Measurements from ENCODE around the gene NFIB.

The NFIB gene

DNA sequence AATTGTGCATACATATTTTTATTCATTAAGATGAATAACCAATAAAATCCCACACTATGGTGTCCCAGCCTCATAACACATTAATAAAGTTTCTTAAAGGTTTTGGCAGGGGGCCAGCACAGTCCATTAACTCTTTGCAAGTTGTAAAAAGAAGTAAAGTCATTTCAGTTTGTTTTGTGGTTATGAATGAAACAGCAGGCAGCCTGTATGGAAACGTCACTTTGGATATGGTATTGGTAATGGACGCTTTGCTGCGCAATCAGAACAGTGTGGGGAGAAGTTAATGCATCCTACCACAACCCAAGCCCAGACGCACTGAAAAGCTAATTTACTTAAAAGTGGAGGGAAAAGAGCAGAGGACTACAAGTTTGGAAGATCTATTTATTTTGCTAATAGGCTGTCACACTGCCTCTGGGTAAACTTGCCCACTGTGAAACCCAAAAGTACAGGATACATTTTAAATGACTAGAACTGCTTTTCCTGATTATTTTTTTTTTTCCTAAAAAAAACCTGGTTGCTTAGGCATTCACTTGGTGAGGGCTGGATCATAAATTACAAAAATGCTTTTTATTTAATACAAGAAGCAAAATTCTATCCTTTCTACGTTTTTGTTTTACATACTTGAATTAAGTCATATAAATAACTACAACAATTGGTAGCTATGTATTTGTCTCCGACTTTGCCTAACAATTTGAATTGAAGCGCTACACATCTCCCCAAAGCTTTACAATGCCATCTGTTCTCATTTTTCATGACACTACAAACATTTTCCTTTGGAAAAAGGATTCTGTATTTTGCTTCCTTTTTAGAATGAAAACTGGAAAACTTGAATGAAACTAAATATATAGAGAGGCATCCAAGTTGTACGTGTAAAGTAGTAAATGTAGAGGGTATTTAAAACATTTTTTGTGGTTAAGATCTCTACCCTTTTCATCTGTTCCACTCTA lies 104.3 kb downstream of the NFIB start:
- no peak for DNase-seq

GRCh38 chr9:14207352-14207995 lies 106.5 kb downstream of the NFIB start:
- no peak for DNase-seq

- no peak for DNase-seq
Measured at GRCh38 chr9:14205463-14205862, 108.5 kb downstream of the NFIB start.

GRCh38 chr9:14203356-14204056 lies 110.4 kb downstream of the NFIB start:
- no peak for DNase-seq

DNA sequence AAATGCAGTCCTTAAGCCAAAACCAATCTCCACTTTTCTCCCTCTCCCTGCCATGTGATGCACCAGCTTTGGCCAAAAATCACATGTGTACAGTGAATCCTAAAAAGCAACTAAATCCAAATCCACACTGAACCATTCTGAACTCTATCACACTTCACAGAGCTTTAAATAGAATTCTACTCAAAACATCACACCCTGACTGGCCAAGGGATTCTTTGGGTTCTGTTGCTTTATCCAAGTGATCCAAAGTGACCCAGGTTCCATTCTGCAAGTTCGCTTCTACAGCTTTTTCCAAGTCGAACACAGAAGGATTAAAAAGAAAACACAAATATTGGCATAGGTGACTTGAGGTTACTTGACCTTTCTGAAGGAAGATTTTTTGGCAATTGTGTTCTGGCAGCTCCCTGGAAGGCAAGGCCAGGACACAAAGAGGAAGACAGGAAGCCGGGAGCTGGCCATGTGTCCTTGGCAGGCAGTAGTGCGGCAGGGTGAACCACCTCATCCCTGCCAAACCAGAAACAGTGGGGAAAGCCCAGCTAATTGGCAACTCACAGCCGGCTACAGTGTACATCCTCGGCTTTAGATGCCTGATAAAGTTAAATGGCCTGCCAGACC lies 115.0 kb downstream of the NFIB start:
- DNase-seq, result no peak

GRCh38 chr9:14198047-14198840 lies 115.7 kb downstream of the NFIB start:
- DNase-seq, result no peak

GRCh38 chr9:14197325-14197858 lies 116.5 kb downstream of the NFIB start:
- DNase-seq, result no peak

DNA sequence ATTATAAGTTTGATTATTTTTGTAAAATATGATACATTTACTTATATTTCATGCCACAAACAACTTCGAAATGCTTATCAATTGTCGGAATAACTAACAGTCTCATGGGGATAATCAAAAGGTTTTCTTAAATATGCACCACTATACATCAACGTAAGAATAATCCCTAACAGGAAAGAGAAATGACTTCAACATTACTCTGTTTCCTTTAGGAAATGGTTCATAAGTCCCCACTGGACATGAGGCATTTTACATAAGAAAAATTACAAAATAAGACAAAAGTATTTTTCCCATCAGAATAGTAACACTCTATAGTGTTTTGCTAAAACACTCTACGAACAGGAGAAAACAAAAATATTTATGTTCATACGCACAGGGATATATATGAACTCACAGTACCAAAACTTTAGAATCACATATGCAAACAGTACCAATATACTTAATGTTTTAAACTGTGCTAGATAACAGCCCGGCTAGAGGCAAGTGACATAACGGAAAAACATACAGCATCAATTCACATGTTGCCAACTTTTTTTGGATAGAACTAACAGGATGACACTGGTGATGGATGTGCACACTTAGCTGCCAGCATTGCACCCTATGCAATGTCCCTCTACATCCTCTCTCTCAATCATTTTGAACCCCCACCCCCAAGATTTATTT lies 120.5 kb downstream of the NFIB start:
- no peak for DNase-seq

- no peak for DNase-seq
Measured at GRCh38 chr9:14192556-14192955, 121.4 kb downstream of the NFIB start.

DNA sequence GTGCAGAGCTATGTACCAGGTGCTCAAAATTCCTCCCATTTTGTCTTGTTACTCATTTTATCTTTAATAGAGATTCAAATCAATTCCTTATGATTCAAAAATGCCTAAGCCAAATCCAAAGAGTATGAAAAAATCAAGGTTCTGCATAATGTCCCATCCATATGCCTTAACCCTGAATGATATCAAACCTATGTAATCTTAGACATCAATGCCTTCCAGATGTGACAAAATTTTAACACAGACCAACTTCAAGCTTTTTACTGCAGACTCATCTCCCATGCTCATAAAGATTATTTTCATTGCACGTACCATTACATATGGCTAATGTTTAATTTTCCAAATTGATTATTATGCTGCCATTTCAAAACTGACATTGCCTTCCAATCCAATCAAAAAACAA lies 122.4 kb downstream of the NFIB start:
- DNase-seq, result no peak

DNA sequence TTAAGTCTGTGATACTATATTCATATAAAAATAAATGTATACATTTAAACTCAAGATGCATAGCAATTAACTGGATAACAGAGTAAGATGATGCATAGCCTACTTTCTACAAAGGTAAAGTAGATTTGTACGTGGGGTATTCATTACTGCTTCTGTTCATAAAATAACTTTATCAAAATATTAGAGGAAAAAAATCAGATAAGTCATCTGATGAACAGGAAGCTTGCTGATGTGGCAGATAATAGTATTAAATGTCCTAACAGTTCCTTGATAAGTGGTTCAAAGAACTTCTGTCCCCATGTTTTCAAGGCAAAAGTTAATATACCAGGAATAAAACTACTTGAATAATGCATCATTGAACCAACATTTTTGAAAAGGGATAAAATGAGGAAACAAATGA lies 123.7 kb downstream of the NFIB start:
- DNase-seq, result no peak

- DNase-seq, result no peak
Measured at GRCh38 chr9:14189578-14189977, 124.4 kb downstream of the NFIB start.

GRCh38 chr9:14189146-14189545 lies 124.8 kb downstream of the NFIB start:
- no peak for DNase-seq

DNA sequence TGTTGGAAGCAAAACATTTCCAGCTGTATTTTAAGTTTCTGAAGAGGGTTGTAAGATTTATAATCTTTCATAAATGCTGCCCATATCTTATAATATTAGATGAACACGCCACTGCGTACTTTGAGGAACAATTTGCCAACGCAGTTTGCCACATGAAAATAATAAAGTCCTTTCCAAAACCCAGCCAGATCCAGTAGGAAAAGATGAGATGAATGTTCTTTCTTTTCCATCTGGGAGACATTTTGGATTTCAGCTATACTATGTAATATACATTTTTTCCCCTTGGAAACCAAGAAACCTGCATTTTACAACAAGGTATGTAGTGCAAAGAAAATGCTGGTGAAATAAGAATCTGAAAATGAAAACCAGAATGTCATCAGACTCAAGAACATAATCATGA lies 125.4 kb downstream of the NFIB start:
- no peak for DNase-seq

GRCh38 chr9:14188011-14188410 lies 125.9 kb downstream of the NFIB start:
- DNase-seq, result no peak

DNA sequence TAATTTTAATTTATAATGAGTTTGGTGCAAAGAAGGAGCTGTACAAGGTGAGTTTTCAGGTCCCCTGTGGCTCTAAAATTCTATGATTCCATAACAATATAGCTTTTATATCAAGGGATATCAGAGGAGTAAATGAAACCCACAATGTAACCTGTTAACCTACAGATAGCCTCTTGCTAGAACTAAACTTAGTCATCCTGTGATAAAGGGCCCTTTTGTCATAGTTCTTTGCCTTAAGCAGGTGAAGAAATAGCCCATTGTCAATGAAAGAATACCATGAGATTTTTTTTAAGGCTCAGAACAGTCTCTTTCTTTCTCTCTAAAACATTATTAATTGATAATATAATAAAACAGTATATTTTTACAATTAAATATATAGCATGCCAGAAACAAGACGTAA lies 127.8 kb downstream of the NFIB start:
- no peak for DNase-seq

- DNase-seq, result no peak
Measured at GRCh38 chr9:14185016-14185415, 128.9 kb downstream of the NFIB start.

- DNase-seq, result no peak
Measured at GRCh38 chr9:14183001-14183400, 130.9 kb downstream of the NFIB start.

- DNase-seq, result no peak
Measured at GRCh38 chr9:14180960-14181537, 132.9 kb downstream of the NFIB start.

- peak; percentile 87 for DNase-seq
Measured at GRCh38 chr9:14180093-14180959, 133.6 kb downstream of the NFIB start.

All from NCI-H2227 treated with DMSO at 0.1 percent for 48 hours (cell line).